Neural progenitor cell (in vitro differentiated cells): ENCODE data around the gene SAMHD1.

Experiments used
- CTCF ChIP-seq: fragments of 200-600 bp; sonication (generic); IDR thresholded peaks from 2 replicates; pipeline ENCODE4 v1.5.1; 2017; ENCODE audit warnings: antibody characterized with exemption, mild to moderate bottlenecking
- EZH2phosphoT487 ChIP-seq: fragments of 200-600 bp; sonication (generic); IDR thresholded peaks from 2 replicates; pipeline ENCODE4 v1.6.1; 2017; ENCODE audit warnings: antibody characterized with exemption

DNA sequence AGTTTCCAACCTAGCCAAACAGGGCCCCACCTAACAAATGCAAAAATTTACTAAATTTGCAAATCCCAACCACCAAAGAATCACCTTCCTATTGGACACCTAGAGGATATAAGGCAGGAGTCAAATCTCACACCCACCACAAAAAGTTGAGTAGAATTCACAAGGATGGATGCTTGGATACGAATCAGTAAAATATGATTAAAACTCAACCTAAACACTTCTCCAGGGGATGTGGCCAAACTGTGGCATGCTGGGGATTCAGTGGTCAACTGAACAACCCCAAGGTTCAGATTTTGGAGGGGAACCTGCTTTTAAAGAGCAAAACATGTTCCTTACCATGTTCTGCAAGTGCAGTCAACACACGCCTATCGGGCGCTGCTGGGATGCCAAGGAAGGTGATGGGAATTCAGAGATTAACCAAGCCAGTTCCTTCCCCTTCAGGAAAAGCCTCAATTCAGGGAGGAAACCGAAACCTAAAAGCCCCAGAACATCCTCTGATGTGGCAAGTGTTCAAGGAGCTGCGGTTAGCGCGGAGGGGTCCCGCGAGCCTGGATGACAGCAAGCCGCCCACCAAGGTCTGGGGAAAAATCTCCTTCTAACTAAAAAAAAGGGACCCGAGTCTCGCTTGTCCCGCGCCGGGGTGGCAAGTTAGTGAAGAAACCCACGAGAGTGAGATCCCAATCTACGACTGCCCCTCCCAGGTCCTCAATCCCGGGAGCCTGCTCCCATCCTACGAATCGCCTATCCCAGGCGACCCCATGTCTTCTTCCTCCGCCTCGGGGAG is 902 bp downstream of the SAMHD1 start:
- TF ChIP-seq CTCF (no peak), EZH2phosphoT487 (no peak)
